IPS-20b (cell line): ENCODE data around the gene SPATA20.

ENCODE experiments used
- H3K27ac ChIP-seq: one replicate; pipeline ENCODE4 v1.5.1; 2013; ENCODE audit warnings: low read length
- H3K27me3 ChIP-seq: 2 replicates; pipeline ENCODE4 v1.6.1; 2013; ENCODE audit warnings: mild to moderate bottlenecking, low read length, inconsistent platforms; ENCODE audit not compliant: insufficient read depth
- H3K36me3 ChIP-seq: 2 replicates; pipeline ENCODE4 v1.6.1; 2013; ENCODE audit warnings: low read depth, mild to moderate bottlenecking, inconsistent platforms, low read length, moderate library complexity; ENCODE audit not compliant: insufficient read depth
- H3K4me1 ChIP-seq: 2 replicates; pipeline ENCODE4 v1.6.1; 2013; ENCODE audit warnings: mild to moderate bottlenecking, control low read depth, inconsistent platforms, low read length, moderate library complexity; ENCODE audit not compliant: insufficient read depth
- H3K4me3 ChIP-seq: 2 replicates; pipeline ENCODE4 v1.5.1; 2013; ENCODE audit warnings: mild to moderate bottlenecking, low read length, inconsistent platforms
- H3K9ac ChIP-seq: 2 replicates; pipeline ENCODE4 v1.6.1; 2013; ENCODE audit warnings: low read depth, mild to moderate bottlenecking, inconsistent platforms, low read length, moderate library complexity
- H3K9me3 ChIP-seq: 2 replicates; pipeline ENCODE4 v1.6.1; 2013; ENCODE audit warnings: mild to moderate bottlenecking, low read depth, low read length, inconsistent platforms; ENCODE audit not compliant: insufficient read depth

The SPATA20 gene

DNA sequence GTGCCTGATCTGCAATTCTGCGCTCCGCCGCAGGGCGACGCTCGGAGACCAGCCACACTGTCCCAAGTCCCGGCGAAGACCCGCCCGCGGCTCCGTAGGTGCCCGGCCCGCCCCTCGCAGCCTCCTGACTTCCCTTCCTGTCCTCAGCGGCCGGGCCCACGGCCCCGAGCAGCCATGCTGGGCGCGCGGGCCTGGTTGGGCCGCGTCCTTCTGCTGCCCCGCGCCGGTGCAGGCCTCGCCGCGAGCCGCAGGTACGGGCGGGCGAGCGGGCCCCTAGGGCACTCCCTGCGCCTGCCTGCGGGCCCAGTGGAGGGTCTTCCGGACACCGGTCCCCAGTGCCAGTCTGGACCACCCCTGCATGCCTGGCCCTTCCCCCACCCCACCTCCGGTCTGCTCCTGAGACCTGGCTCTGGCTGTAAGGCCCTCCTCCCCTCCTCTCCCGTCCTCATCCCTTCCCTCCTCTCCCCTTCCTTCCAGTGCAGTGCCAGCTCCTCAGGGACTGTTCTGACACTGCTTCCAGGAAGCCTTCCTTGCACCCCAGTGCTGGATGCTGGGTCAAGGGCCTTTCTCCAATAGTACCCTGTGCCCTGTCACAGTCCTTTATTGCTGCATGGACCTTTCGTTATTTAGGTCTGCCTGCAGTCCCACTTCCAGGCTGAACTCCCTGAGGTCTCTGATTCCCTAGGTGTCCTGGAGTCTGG, at the start of gene SPATA20:
Gene SPATA20 (plus strand): TSS at position 140 of the 701 bp plus-strand sequence. CDS start 35 bp downstream, at position 175.
- H3K36me3 ChIP-seq = no peaks in the 10 kb centered on the region
- H3K27ac ChIP-seq = no peak within 1 kb of the TSS
- peak within 1 kb of the TSS; percentile 59 for H3K4me3 ChIP-seq
- peaks cover 3% of the 10 kb centered on the region; the same call in 1 of the 2 replicates for H3K4me1 ChIP-seq
- H3K27me3 ChIP-seq = no peaks in the 10 kb centered on the region
- peak within 1 kb of the TSS; percentile 77 for H3K9ac ChIP-seq
- no peaks in the 10 kb centered on the region for H3K9me3 ChIP-seq

DNA sequence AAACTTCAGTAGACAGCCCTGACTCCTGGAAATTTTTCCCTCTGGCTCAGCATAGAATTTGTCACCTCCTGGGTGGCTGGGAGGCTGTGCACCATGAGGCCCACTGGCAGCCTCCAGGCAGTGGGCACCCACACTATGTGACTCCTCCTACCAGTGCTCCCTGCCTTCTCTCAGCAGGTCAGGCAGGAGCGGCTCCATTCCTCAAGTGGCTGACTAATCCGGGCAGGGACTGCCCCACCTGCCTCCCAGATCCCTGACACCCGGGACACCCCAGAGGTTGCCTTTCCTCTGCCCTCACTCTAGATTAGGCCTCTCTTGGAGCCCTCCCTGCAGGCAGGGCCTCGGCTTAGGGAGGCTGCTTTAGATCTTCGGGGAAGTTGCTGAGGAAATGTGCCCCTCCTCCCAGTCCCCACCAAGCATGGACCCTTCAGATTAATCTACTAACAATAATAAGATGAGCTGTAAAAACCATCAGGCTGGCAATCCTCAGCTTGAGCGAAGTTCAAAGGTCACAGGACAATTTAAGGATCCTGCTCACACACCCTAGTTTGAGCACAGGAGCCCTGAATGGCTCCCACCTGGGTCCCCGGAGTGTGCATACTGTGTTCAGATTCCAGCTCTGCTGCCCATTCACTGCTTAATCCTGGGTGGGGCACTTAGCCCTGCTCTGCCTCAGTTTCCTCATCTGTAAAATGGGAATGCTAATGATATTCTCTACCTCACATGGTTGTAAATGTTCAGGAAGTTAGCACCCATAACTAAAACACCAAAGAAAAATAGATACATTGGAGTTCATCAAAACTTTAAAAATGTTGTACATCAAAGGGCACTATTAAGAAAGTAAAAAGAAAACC, 48.7 kb upstream of the SPATA20 start:
- Histone ChIP-seq H3K27ac (no peak overlapping the region), H3K4me1 (peaks cover under 1% of the 10 kb centered on the region; the same call in 1 of the 2 replicates), H3K9ac (no peak overlapping the region), H3K27me3 (no peaks in the 10 kb centered on the region), H3K9me3 (no peaks in the 10 kb centered on the region), H3K36me3 (no peaks in the 10 kb centered on the region), H3K4me3 (no peak overlapping the region)

DNA sequence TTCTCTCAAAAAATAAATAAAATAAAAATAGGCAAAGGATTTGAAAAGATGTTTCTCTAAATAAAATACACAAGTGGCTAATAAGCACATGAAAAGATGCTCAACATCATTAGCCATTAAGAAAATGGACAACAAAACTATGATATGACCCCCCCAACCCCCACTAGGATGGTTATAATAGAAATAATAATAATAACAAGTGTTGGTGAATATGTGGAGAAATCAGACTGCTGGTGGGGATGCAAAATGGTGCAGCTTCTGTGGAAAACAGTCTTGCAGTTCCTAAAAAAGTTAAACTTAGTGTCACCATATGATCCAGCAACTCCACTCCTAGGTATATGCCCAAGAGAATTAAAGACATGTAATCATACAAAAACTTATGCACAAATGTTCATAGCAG, 47.7 kb upstream of the SPATA20 start:
- Histone ChIP-seq H3K36me3 (no peaks in the 10 kb centered on the region), H3K4me3 (no peak overlapping the region), H3K4me1 (peaks cover 10% of the 10 kb centered on the region; the same call in 1 of the 2 replicates), H3K27ac (no peak overlapping the region), H3K9ac (no peak overlapping the region), H3K9me3 (no peaks in the 10 kb centered on the region), H3K27me3 (no peaks in the 10 kb centered on the region)

DNA sequence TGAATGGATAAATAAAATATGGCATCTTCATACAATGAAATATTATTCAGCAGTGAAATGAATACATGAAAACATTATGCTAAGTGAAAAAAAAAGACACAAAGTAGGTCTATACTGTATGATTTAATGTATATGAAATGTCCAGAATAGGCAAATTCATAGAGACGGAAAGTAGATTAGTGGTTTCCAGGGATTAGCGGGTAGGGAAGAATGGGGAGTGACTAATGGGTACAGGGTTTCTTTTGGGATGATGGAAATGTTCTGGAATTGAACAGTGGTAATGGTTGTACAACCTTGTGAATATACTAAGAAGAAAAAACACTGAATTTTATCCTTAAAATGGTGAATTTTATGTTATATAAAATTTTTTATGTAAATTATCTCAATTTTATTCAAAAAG, 47.3 kb upstream of the SPATA20 start:
- no peak overlapping the region for H3K27ac ChIP-seq
- H3K4me3 ChIP-seq = no peak overlapping the region
- H3K36me3 ChIP-seq = no peaks in the 10 kb centered on the region
- no peaks in the 10 kb centered on the region for H3K9me3 ChIP-seq
- H3K4me1 ChIP-seq = peaks cover 10% of the 10 kb centered on the region; the same call in 1 of the 2 replicates
- no peaks in the 10 kb centered on the region for H3K27me3 ChIP-seq
- no peak overlapping the region for H3K9ac ChIP-seq

DNA sequence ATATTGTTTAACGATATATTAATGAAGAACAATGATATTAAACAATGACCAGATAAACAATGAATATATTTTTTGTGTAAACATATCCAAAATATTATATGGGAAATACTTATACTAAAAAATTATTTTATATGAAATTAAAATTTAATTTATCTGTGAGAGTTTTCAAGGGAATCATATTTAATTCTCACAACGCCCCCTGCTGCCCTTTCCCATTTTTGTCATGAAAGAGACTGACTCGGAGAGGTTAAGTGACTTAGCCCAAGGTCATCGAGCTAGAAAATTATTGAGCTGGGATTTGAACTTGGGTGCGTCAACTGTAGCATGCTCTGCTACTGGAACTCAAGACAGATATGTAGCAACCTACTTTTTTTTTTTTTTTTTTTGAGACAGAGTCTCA, 45.9 kb upstream of the SPATA20 start:
- Histone ChIP-seq H3K9ac (no peak overlapping the region), H3K27me3 (no peaks in the 10 kb centered on the region), H3K4me3 (no peak overlapping the region), H3K4me1 (peaks cover 10% of the 10 kb centered on the region; the same call in 1 of the 2 replicates), H3K27ac (no peak overlapping the region), H3K9me3 (no peaks in the 10 kb centered on the region), H3K36me3 (no peaks in the 10 kb centered on the region)

DNA sequence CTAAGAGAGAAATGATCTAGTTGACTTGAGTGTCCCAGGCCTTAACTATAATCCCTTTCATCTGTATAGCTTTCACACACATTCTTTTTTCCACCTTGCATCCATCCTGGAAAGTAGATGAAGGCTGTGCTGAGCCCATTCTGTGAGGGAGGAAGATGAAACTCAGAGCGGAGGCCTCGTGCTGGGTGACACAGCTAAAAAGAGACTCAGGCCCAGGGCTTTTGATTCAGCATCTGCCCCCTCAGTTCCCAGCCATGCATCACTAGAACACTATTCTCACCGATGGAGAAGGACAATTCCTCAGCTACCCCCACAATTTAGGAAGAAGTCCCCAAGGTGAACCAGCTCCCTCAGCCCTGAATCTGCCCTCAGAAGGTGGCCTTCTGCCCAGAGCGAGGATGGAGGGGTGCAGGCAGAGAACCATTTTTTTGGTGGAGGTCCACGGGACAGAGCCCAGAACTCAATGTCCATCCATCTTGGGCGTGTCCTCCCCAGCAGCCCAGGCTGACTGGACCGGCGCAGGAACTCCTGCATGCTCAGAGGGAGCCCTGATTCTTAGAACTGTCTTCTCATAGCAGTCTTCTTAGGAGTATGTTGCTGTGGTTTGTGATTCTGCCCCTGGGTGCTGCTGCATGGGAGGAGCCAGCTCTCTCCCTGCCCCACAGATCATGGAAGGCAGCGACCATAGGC, 44.5 kb upstream of the SPATA20 start:
- no peaks in the 10 kb centered on the region for H3K27me3 ChIP-seq
- H3K9ac ChIP-seq = no peak overlapping the region
- H3K36me3 ChIP-seq = no peaks in the 10 kb centered on the region
- peaks cover 10% of the 10 kb centered on the region; the same call in 1 of the 2 replicates for H3K4me1 ChIP-seq
- H3K27ac ChIP-seq = no peak overlapping the region
- no peaks in the 10 kb centered on the region for H3K9me3 ChIP-seq
- H3K4me3 ChIP-seq = no peak overlapping the region

DNA sequence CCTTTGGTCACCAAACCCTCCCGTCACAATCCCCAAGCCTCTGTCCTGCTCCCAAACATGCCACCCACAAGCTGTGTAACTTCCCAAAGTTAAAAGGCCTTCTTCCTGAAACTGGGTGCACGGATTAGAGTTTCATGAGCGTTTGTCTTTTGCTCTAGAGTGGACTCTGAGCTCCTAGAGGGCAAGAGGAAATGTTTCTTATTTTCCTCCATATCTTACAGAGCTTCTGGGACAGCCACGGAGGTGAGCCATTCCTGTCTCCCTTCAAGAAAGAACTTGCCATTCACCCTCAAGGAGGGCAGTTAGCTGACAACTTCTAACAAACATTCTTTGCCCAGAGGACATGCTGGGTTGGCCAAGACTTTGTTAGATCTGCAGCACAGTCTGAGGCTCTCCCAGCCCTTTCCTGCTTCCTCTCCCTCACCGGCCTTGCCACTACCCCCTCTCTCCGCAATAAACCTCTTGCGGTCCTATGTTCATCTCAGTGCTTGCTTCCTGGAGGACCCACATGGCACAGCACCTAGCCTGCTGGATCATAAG, 41.3 kb upstream of the SPATA20 start:
- Histone ChIP-seq H3K9ac (no peak overlapping the region), H3K27ac (no peak overlapping the region), H3K36me3 (no peaks in the 10 kb centered on the region), H3K4me3 (no peak overlapping the region), H3K27me3 (no peaks in the 10 kb centered on the region), H3K9me3 (no peaks in the 10 kb centered on the region), H3K4me1 (peaks cover 18% of the 10 kb centered on the region; the same call in 1 of the 2 replicates)

DNA sequence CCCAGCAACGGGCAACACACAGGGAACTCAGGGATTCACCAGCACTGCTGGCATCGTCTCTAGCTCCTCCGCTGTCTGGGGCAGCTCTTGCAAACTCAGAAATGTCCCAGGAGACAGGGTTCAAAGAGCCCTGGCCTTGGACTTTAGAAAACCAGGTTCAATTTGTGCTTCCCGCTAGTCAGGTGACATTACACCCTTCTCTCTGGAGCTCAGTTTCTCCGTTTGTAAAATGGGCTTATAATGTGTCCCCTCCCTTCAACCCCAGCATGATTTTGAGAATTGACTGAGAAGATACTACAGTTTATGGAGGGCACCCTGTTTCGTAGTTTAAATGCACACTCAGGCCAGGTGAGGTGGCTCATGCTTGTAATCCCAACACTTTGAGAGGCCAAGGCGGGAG, 40.7 kb upstream of the SPATA20 start:
- H3K9ac ChIP-seq = no peak overlapping the region
- H3K27ac ChIP-seq = no peak overlapping the region
- H3K4me3 ChIP-seq = no peak overlapping the region
- no peaks in the 10 kb centered on the region for H3K27me3 ChIP-seq
- no peaks in the 10 kb centered on the region for H3K36me3 ChIP-seq
- no peaks in the 10 kb centered on the region for H3K9me3 ChIP-seq
- H3K4me1 ChIP-seq = peaks cover 18% of the 10 kb centered on the region; the same call in 1 of the 2 replicates

DNA sequence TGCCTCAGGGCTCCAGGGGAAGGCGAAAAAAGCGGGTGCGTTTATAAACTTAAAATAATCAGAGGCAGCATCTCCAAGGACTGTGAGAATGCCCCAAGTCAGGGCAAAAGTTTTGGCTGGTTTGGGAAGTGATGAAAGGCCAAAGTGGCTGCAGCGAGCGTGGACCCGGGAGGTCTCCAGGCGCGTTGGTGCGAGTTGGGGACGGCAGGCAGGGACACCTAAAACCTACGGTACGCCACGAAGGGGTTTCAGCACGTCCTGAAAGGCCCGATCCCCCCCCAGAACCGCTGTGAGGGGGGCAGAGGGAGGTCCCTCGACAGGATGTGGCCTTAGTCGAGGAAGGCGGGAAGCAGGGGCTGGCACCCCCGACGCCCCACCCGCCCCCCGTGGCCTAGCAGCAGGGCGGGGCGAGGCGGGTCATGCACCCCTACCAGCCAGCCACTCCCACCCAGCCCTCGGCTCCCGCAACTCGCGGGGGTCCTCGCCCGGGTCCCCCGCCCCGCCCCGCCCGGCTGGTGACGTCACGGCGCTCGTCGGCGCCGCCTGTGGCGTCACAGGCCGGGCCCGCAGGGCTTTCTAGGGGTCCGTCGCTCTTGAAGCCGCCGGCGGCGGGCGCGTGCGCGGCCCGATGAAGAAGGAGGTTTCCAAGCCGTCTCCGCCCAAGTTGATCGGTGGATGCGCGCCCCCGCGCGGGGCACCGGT, 39.0 kb upstream of the SPATA20 start, which contains the start of gene MYCBPAP:
Gene MYCBPAP (plus strand): TSS at position 569 of the 702 bp plus-strand sequence. CDS start 236 bp downstream, outside the sequence.
- Histone ChIP-seq H3K27me3 (no peaks in the 10 kb centered on the region), H3K4me3 (peak within 1 kb of the TSS; percentile 84), H3K9me3 (no peaks in the 10 kb centered on the region), H3K9ac (peak within 1 kb of the TSS; percentile 82; the same call in 1 of the 2 replicates), H3K36me3 (no peaks in the 10 kb centered on the region), H3K27ac (no peak within 1 kb of the TSS), H3K4me1 (peaks cover 18% of the 10 kb centered on the region; the same call in 1 of the 2 replicates)

DNA sequence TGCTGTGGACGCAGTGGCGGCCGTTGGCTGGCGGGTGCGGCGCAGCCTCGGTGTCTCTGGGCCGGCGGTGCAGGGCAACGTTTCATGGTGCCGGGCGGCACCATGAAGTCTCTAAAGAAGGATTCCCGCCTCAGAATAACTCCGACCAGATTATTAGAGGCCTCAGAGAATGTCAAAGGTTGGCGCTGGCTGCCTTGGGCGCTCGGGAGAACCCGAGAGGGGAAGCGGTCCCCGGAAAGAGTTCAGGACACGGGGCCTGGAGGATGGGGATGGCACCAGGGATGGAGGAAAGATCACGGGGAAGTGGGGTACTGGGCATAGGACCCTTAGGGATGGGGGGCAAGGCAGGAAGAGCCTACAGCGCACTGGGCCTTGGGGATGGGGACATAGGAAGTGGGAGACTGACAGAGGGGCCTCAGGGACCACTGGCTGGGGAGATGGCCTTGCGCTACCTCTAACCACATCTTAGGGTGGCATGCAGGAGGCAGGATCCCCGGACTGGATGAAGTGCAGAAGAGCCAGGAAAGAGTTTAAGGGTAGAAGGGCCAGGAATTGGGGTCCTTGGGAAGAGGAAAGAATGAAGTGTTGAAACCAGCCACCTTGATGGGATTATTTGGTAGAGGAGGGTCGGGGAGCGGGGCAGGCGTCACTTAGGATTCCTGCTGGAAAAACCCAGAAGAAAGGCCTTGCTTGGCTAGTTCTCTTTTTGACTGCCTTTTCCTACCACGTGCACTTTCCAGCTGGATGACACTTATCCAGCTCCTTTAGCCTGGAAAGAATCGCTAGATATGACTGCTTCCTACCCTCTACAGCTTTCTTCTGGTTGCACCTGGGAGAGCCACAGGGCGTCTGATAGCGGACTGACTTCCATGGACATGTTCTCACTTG, 38.2 kb upstream of the SPATA20 start:
- H3K9me3 ChIP-seq = no peaks in the 10 kb centered on the region
- peaks cover 11% of the 10 kb centered on the region; the same call in 1 of the 2 replicates for H3K4me1 ChIP-seq
- H3K27ac ChIP-seq = no peak overlapping the region
- peak overlapping the region; percentile 84 for H3K4me3 ChIP-seq
- H3K9ac ChIP-seq = peak overlapping the region; percentile 82; the same call in 1 of the 2 replicates
- H3K27me3 ChIP-seq = no peaks in the 10 kb centered on the region
- no peaks in the 10 kb centered on the region for H3K36me3 ChIP-seq
